Suprapubic skin (tissue), 4 donors: ENCODE results near the gene ISLR2. TPM values are rescaled to one million over a fixed set of nuclear protein-coding genes. Genes with fewer than 3 reads are reported as not detected.
A peak's percentile ranks its signal among the peaks of the same experiment; 100 is the strongest.

Experiments
- DNase-seq, 2 donors: peaks; one replicate each; pipeline ENCODE4 v3.0.0-alpha.2; 2019; ENCODE audit warnings: low spot score in 2 of 2
- H3K27ac ChIP-seq: fragments of 200-600 bp; sonication (generic); one replicate; pipeline ENCODE4 v1.5.1; 2019
- H3K27me3 ChIP-seq: fragments of 200-600 bp; sonication (generic); one replicate; pipeline ENCODE4 v1.5.1; 2019
- H3K36me3 ChIP-seq: fragments of 200-600 bp; sonication (generic); one replicate; pipeline ENCODE4 v1.5.1; 2019
- H3K4me1 ChIP-seq: fragments of 200-600 bp; sonication (generic); one replicate; pipeline ENCODE4 v1.5.1; 2019
- H3K4me3 ChIP-seq: fragments of 200-600 bp; sonication (generic); one replicate; pipeline ENCODE4 v1.5.1; 2019; ENCODE audit warnings: mild to moderate bottlenecking
- H3K9me3 ChIP-seq: fragments of 200-600 bp; sonication (generic); one replicate; pipeline ENCODE4 v1.5.1; 2019
- CTCF ChIP-seq, 2 donors: fragments of 200-600 bp in 1 of 2; fragments of 450-650 bp in 1 of 2; sonication (generic) in 1 of 2; IDR thresholded peaks; one replicate each; pipeline ENCODE4 v1.5.1; 2016 to 2019; ENCODE audit warnings: antibody characterized with exemption in 2 of 2, mild to moderate bottlenecking in 1 of 2, moderate library complexity in 1 of 2
- EP300 ChIP-seq: sonication (generic); formaldehyde crosslinking; IDR thresholded peaks from one replicate; pipeline ENCODE4 v1.6.1; 2017; ENCODE audit warnings: antibody characterized with exemption
- POLR2A ChIP-seq, 2 donors: fragments of 450-650 bp; IDR thresholded peaks; one replicate each; pipeline ENCODE4 v1.6.1; 2017; ENCODE audit warnings: antibody characterized with exemption in 2 of 2, mild to moderate bottlenecking in 2 of 2, moderate library complexity in 2 of 2
- POLR2AphosphoS5 ChIP-seq, 3 donors: sonication (generic); formaldehyde crosslinking; IDR thresholded peaks; one replicate each; pipeline ENCODE4 v1.6.1; 2017; ENCODE audit warnings: antibody characterized with exemption in 3 of 3
- WGBS: methylation state at CpG from one replicate; pipeline ENCODE4 v1.1.5; 2018; 5-methylcytosine and 5-hydroxymethylcytosine counted together
- total RNA-seq, 4 donors: library from RNA; depleted of rRNA; stranded (reverse); fragments of >200 nt; gene quantifications; one replicate each; pipeline ENCODE4 v1.1.0, GENCODE V29; 2016

Gene ISLR2
- total RNA-seq, 4 donors from 2014 or later, result 0.57 to 1.9 (median 1.1) TPM; not detected in 1

GRCh38 chr15:74144153-74144775, 13.9 kb downstream of the ISLR2 start:
- H3K4me1 ChIP-seq, result no peaks in the 10 kb centered on the region
- H3K36me3 ChIP-seq, result no peaks in the 10 kb centered on the region
- H3K27me3 ChIP-seq, result peaks cover 28% of the 10 kb centered on the region
- H3K27ac ChIP-seq, result no peak overlapping the region
- TF ChIP-seq CTCF (IDR thresholded peaks at IDR 0.05) (no peak), POLR2A (IDR thresholded peaks at IDR 0.05) (no peak), EP300 (no peak), POLR2AphosphoS5 (IDR thresholded peaks at IDR 0.05) (no peak)
- WGBS, result 81% methylated on average over 6 of the region's 6 CpGs
- peaks cover 3% of the 10 kb centered on the region for H3K9me3 ChIP-seq
- H3K4me3 ChIP-seq, result no peak overlapping the region
- DNase-seq, result no peak

- peaks cover 16% of the 10 kb centered on the region for H3K27me3 ChIP-seq
- no peaks in the 10 kb centered on the region for H3K36me3 ChIP-seq
- no peak for DNase-seq
- no peak overlapping the region for H3K4me3 ChIP-seq
- 94% methylated on average over 1 of the region's 1 CpG for WGBS
- peaks cover 3% of the 10 kb centered on the region for H3K9me3 ChIP-seq
- TF ChIP-seq CTCF (IDR thresholded peaks at IDR 0.05) (no peak), POLR2AphosphoS5 (IDR thresholded peaks at IDR 0.05) (no peak), EP300 (no peak)
- H3K4me1 ChIP-seq, result no peaks in the 10 kb centered on the region
- H3K27ac ChIP-seq, result no peak overlapping the region
These were observed 16.0 kb downstream of the ISLR2 start for GRCh38 chr15:74146277-74146800.

GRCh38 chr15:74147051-74147450, 16.7 kb downstream of the ISLR2 start:
- H3K27me3 ChIP-seq, result peaks cover 16% of the 10 kb centered on the region
- H3K4me1 ChIP-seq, result no peaks in the 10 kb centered on the region
- no peaks in the 10 kb centered on the region for H3K36me3 ChIP-seq
- TF ChIP-seq POLR2A (IDR thresholded peaks at IDR 0.05), result no peak
- no peak for TF ChIP-seq EP300
- TF ChIP-seq CTCF (IDR thresholded peaks at IDR 0.05), result no peak
- TF ChIP-seq POLR2AphosphoS5 (IDR thresholded peaks at IDR 0.05), result no peak
- H3K4me3 ChIP-seq, result no peak overlapping the region
- WGBS, result 67% methylated on average over 2 of the region's 2 CpGs
- no peak overlapping the region for H3K27ac ChIP-seq
- peaks cover 3% of the 10 kb centered on the region for H3K9me3 ChIP-seq
- no peak for DNase-seq

- Histone ChIP-seq H3K4me3 (no peak overlapping the region), H3K36me3 (no peaks in the 10 kb centered on the region), H3K9me3 (no peaks in the 10 kb centered on the region), H3K27ac (no peak overlapping the region), H3K27me3 (no peaks in the 10 kb centered on the region), H3K4me1 (no peaks in the 10 kb centered on the region)
- DNase-seq, result no peak
- TF ChIP-seq CTCF (IDR thresholded peaks at IDR 0.05) (no peak), POLR2AphosphoS5 (IDR thresholded peaks at IDR 0.05) (no peak), POLR2A (IDR thresholded peaks at IDR 0.05) (no peak), EP300 (no peak)
- 71% methylated on average over 14 of the region's 14 CpGs for WGBS
These were observed 25.5 kb downstream of the ISLR2 start for GRCh38 chr15:74155766-74156417.

GRCh38 chr15:74156678-74157411, 26.5 kb downstream of the ISLR2 start:
- 24% methylated on average over 7 of the region's 7 CpGs for WGBS

More at GRCh38 chr15:74156678-74157411, 26.5 kb downstream of the ISLR2 start:
- no peaks in the 10 kb centered on the region for H3K36me3 ChIP-seq
- no peak overlapping the region for H3K27ac ChIP-seq
- no peak overlapping the region for H3K4me3 ChIP-seq
- TF ChIP-seq POLR2AphosphoS5 (IDR thresholded peaks at IDR 0.05) (no peak), POLR2A (IDR thresholded peaks at IDR 0.05) (no peak), EP300 (no peak), CTCF (IDR thresholded peaks at IDR 0.05) (no peak)
- H3K4me1 ChIP-seq, result no peaks in the 10 kb centered on the region
- no peaks in the 10 kb centered on the region for H3K9me3 ChIP-seq
- peak in 1 of 2 donors; percentile 65 for DNase-seq
- no peaks in the 10 kb centered on the region for H3K27me3 ChIP-seq
